Measurements from ENCODE around the gene MYLK. TPM values are rescaled to one million over a fixed set of nuclear protein-coding genes. Genes with fewer than 3 reads are reported as not detected.

The MYLK gene
- total and polyA plus RNA-seq, 10 of the 15 experiments (the other 5 are each of a cell fraction or from before 2014, with no cell fraction given) = 0.04 to 1.6 (median 0.42) TPM; not detected in 1

DNA sequence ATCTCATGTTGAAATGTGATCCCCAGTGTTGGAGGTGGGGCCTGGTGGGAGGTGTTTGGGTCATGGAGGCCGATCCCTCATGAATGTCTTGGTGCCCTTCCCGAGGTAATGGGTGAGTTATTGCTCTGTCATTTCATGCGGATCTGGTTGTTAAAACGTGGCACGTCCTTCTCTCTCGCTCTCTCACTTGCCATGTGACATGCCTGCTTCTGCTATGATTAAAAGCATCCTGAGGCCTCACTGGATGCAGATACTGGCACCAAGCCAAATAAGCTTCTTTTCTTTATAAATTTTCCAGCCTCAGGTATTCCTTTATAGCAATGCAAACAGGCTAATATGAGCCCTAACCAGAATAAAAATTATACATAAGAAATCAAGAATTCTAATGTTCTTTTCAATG is 267.5 kb downstream of the MYLK start:
- Histone ChIP-seq H4K20me1 (ENCODE audit: control insufficient read depth, insufficient read depth) (no peaks in the 10 kb centered on the region), H3K79me2 (ENCODE audit: control insufficient read depth, insufficient read depth, low read length) (no peaks in the 10 kb centered on the region), H3K9me3 (replicated peaks; ENCODE audit: control insufficient read depth, insufficient read depth, low read length) (no peaks in the 10 kb centered on the region), H2AFZ (ENCODE audit: control insufficient read depth, low read depth, low read length) (no peak overlapping the region), H3K9ac (ENCODE audit: control insufficient read depth, insufficient read depth, low read length) (no peak overlapping the region), H3K4me1 (ENCODE audit: control insufficient read depth, insufficient read depth, low read length) (no peaks in the 10 kb centered on the region), H3K36me3 (ENCODE audit: control insufficient read depth in 2 of 2, insufficient read depth in 2 of 2, low read length in 1 of 2) (no peaks in the 10 kb centered on the region; a peak in 1 of 4 replicates), H3K27ac (ENCODE audit: control insufficient read depth, insufficient read depth) (no peak overlapping the region), H3K4me3 (no peak overlapping the region), H3K4me2 (ENCODE audit: control insufficient read depth, insufficient read depth) (no peak overlapping the region), H3K27me3 (replicated peaks in 1 of 2; ENCODE audit: control insufficient read depth in 2 of 2, insufficient read depth in 2 of 2, low read length in 1 of 2) (no peaks in the 10 kb centered on the region)
- ATAC-seq = no peak
- no peak for FAIRE-seq
- ChIA-PET CTCF (interaction anchor here (1.4 kb wide), 1 partner anchor 8 kb away, joined by 3 read pairs; no protein-coding TSS in a partner anchor), SMC1A (ENCODE audit: uncharacterized antibody, unreplicated experiment) (no interaction called here), RAD21 (ENCODE audit: unreplicated experiment) (no interaction called here), POLR2A (no interaction called here)
- BruUV-seq (replicated peaks) = no TSS peak
- in situ Hi-C loops (cut with MboI) (no loop called here), intact Hi-C loops (cut with micrococcal nuclease; ENCODE audit: unreplicated experiment) (no loop called here)
- TF ChIP-seq BACH1 (IDR thresholded peaks at IDR 0.05; ENCODE audit: borderline replicate concordance) = no peak
- TF ChIP-seq ZBED1 (IDR thresholded peaks at IDR 0.05; ENCODE audit: borderline replicate concordance) = no peak
- no peak for TF ChIP-seq NFYB (IDR thresholded peaks at IDR 0.05; ENCODE audit: insufficient read depth, low read depth, low read length)
- no peak for TF ChIP-seq RAD21 (IDR thresholded peaks at IDR 0.05; ENCODE audit: insufficient read depth, low read depth, low read length)
- no peak for TF ChIP-seq CBX3 (IDR thresholded peaks at IDR 0.05; ENCODE audit: borderline replicate concordance, low read depth)
- no peak for TF ChIP-seq GATAD2B (conservative IDR thresholded peaks at IDR 0.05; ENCODE audit: low read depth)
- TF ChIP-seq FOXK2 (IDR thresholded peaks at IDR 0.05) = no peak
- TF ChIP-seq, protein P1, sequence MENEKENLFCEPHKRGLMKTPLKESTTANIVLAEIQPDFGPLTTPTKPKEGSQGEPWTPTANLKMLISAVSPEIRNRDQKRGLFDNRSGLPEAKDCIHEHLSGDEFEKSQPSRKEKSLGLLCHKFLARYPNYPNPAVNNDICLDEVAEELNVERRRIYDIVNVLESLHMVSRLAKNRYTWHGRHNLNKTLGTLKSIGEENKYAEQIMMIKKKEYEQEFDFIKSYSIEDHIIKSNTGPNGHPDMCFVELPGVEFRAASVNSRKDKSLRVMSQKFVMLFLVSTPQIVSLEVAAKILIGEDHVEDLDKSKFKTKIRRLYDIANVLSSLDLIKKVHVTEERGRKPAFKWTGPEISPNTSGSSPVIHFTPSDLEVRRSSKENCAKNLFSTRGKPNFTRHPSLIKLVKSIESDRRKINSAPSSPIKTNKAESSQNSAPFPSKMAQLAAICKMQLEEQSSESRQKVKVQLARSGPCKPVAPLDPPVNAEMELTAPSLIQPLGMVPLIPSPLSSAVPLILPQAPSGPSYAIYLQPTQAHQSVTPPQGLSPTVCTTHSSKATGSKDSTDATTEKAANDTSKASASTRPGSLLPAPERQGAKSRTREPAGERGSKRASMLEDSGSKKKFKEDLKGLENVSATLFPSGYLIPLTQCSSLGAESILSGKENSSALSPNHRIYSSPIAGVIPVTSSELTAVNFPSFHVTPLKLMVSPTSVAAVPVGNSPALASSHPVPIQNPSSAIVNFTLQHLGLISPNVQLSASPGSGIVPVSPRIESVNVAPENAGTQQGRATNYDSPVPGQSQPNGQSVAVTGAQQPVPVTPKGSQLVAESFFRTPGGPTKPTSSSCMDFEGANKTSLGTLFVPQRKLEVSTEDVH (IDR thresholded peaks at IDR 0.05; ENCODE audit: low read depth, partially characterized antibody) = no peak
- no peak for TF ChIP-seq TCF12 (IDR thresholded peaks at IDR 0.05; ENCODE audit: low read depth, low read length)
- no peak for TF ChIP-seq TCF3 (IDR thresholded peaks at IDR 0.05; ENCODE audit: borderline replicate concordance, insufficient read depth, low read depth, low read length)
- no peak for TF ChIP-seq IKZF2 (IDR thresholded peaks at IDR 0.05)
- no peak for TF ChIP-seq RUNX3 (IDR thresholded peaks at IDR 0.05; ENCODE audit: low read length)
- WGBS (ENCODE audit: insufficient coverage, insufficient replicate concordance, low lambda C conversion rate, missing lambda C conversion rate) = 97% methylated on average over 6 of the region's 6 CpGs
- no peak for DNase-seq (ENCODE audit: low read depth, low spot score)
